PC-9 (cell line): Measurements from ENCODE around the gene SNX12.

Experiments used
- CTCF ChIP-seq: fragments of 200-600 bp; sonication (generic); conservative IDR thresholded peaks from 2 replicates; pipeline ENCODE4 v1.6.1; 2017; ENCODE audit warnings: mixed run types, antibody characterized with exemption, mild to moderate bottlenecking, moderate library complexity
- EZH2 ChIP-seq: fragments of 200-600 bp; sonication (generic); IDR thresholded peaks from 2 replicates; pipeline ENCODE4 v1.8.0; 2017; ENCODE audit warnings: antibody characterized with exemption, low read depth

- TF ChIP-seq CTCF: no peak
- no peak for TF ChIP-seq EZH2
Measured at GRCh38 chrX:71067089-71067488, 1.0 kb downstream of the SNX12 start.
